ENCODE measurements around the gene CNPY4.

Gene CNPY4

DNA sequence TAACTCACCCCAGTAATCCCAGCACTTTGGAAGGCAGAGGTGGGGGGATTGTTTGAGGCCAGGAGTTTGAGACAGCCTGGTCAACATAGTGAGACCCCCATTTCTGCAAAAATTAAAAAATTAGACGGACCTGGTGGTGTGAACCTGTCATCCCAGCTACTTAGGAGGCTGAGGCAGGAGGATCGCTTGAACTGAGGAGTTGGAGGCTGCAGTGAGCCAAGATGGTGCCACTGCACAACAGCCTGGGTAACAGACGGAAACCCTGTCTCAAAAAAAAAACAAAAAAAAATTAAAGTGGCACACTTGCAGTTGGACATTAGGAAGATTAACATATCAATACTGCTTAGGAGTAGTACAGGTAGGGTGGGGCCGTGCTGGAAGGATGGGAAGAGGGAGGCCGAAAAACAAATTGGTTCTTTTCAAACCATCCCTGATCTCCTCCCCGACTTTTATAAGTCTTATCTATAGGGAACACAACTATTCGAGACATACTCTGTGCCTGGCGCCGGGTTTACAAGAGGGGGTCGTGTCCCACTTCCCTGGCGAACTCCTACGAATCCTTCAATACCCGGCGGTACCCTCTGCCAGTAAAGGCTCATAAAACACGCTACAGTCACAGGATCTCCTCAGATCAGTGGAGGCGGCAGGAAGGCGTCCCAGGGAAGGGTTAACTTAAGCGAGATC, 904 bp upstream of the CNPY4 start:
- H3K4me3 ChIP-seq (ENCODE audit: low read depth, low read length), result peak overlapping the region; percentile 92
- TF ChIP-seq, protein P1, sequence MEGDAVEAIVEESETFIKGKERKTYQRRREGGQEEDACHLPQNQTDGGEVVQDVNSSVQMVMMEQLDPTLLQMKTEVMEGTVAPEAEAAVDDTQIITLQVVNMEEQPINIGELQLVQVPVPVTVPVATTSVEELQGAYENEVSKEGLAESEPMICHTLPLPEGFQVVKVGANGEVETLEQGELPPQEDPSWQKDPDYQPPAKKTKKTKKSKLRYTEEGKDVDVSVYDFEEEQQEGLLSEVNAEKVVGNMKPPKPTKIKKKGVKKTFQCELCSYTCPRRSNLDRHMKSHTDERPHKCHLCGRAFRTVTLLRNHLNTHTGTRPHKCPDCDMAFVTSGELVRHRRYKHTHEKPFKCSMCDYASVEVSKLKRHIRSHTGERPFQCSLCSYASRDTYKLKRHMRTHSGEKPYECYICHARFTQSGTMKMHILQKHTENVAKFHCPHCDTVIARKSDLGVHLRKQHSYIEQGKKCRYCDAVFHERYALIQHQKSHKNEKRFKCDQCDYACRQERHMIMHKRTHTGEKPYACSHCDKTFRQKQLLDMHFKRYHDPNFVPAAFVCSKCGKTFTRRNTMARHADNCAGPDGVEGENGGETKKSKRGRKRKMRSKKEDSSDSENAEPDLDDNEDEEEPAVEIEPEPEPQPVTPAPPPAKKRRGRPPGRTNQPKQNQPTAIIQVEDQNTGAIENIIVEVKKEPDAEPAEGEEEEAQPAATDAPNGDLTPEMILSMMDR (conservative IDR thresholded peaks at IDR 0.05; ENCODE audit: low read depth, low read length), result no peak
- no peak for DNase-seq (ENCODE audit: low read depth)

DNA sequence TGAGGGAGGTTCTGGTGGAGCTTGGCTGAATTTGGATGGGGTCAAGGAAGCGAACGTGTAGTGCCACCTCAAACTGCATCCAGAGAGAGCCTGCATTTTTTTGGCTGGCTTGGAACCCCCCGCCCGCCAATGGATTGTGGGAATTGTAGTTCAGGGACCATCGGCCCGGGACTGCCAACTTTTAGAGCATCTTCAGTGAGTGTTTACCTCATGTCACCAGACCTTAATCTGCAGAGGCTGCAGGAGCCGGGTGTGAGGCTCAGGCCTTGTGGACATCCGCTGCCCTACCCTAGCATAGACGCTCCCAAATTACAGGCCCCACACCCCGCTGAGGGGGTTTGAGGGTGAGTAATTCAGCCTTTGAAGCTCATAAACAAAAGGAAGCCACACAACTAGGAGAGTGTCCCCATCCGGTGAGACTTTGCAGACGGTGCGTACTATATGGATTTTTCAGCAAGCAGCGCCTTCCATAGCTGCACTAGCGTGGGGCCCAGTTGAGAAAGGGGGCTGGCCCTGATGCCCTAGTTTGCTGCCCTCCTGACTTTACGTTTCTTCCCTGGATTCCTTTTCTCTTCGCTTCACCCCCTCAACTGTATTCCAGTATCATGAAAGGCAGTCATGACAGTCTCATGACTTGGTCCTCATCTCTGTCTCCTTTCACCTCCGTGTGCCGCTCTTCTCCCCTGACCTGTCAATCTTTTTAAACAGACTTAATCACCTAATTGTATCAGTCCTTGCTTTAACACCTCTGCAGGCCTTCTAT, 717 bp downstream of the CNPY4 start:
- TF ChIP-seq, protein P1 (conservative IDR thresholded peaks at IDR 0.05; ENCODE audit: low read depth, low read length), result no peak
- peak overlapping the region; percentile 92 for H3K4me3 ChIP-seq (ENCODE audit: low read depth, low read length)
- peak; percentile 60 for DNase-seq (ENCODE audit: low read depth)

DNA sequence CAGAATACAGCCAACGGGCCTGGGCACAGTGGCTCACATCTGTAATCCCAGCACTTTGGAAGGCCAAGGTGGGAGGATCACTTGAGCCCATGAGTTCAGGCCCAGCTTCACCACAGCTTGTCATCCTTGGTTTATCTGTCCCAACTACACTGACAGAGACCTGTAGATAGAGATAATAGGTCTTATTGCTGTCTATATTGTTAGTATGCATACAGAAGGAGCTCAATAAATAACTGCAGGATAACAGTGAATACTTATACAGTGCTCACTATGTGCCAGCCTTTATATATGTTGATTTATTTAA, 1.3 kb downstream of the CNPY4 start:
- TF ChIP-seq, protein P1 (conservative IDR thresholded peaks at IDR 0.05; ENCODE audit: low read depth, low read length), result no peak
- H3K4me3 ChIP-seq (ENCODE audit: low read depth, low read length), result peak overlapping the region; percentile 9
- no peak for DNase-seq (ENCODE audit: low read depth)

DNA sequence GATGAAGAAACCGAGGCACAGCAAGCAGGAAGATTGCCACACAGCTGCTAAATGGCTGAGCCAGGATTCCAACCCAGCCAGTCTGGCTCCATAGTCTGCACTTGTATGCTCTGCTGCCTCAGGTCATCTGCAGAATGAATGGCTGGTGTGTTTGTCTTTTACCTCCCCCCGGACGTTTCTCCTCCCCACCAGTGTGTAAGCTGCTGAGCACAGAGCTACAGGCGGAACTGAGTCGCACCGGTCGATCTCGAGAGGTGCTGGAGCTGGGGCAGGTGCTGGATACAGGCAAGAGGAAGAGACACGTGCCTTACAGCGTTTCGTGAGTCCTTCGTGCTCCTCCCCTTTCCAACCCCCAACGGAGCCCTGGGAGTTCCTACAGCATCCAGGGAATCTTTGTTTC, 2.6 kb downstream of the CNPY4 start:
- TF ChIP-seq, protein P1 (conservative IDR thresholded peaks at IDR 0.05; ENCODE audit: low read depth, low read length), result no peak
- DNase-seq (ENCODE audit: low read depth), result no peak
- H3K4me3 ChIP-seq (ENCODE audit: low read depth, low read length), result no peak overlapping the region

DNA sequence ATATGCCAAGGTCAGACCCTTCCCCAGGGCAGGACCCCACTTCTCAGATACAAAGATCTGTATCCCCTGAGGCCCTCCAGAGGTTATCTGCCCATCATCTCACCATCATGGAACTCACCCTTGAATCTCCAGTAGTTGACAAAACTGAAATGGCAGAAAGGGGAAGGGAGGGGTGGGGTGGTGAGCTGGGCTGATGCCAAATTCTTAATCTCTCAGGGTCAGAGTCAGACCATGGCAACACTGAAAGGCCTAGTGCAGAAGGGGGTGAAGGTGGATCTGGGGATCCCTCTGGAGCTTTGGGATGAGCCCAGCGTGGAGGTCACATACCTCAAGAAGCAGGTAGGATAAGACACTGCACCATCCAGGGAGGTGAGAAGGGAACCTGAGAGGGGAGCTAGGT, 3.1 kb downstream of the CNPY4 start:
- H3K4me3 ChIP-seq (ENCODE audit: low read depth, low read length), result no peak overlapping the region
- DNase-seq (ENCODE audit: low read depth), result no peak
- TF ChIP-seq, protein P1 (conservative IDR thresholded peaks at IDR 0.05; ENCODE audit: low read depth, low read length), result no peak

DNA sequence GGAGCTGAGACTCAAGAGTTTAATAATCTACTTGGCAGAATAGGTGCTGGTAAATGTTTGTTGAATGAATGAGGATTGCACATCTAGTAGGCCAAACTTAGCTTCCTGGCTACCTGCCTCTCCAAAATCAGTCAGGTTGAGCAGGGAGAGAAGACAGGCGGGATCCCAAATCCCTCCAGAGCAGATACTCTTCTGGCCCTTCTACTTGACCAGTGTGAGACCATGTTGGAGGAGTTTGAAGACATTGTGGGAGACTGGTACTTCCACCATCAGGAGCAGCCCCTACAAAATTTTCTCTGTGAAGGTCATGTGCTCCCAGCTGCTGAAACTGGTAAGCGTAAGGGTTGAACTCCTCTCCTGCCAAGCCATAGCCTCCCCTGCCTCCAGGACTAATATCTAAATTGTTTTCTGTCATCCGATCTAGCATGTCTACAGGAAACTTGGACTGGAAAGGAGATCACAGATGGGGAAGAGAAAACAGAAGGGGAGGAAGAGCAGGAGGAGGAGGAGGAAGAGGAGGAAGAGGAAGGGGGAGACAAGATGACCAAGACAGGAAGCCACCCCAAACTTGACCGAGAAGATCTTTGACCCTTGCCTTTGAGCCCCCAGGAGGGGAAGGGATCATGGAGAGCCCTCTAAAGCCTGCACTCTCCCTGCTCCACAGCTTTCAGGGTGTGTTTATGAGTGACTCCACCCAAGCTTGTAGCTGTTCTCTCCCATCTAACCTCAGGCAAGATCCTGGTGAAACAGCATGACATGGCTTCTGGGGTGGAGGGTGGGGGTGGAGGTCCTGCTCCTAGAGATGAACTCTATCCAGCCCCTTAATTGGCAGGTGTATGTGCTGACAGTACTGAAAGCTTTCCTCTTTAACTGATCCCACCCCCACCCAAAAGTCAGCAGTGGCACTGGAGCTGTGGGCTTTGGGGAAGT, 5.1 kb downstream of the CNPY4 start:
- TF ChIP-seq, protein P1 (conservative IDR thresholded peaks at IDR 0.05; ENCODE audit: low read depth, low read length), result no peak
- DNase-seq (ENCODE audit: low read depth), result no peak
- H3K4me3 ChIP-seq (ENCODE audit: low read depth, low read length), result no peak overlapping the region

Measured in choroid plexus epithelial cell (primary cell).